Fibroblast of the conjunctiva (primary cell): ENCODE data around the gene LRP1.

ENCODE experiments used
- DNase-seq: peaks from one replicate; pipeline ENCODE4 v3.0.0-alpha.2; 2010; ENCODE audit warnings: low read depth

LRP1 gene

DNA sequence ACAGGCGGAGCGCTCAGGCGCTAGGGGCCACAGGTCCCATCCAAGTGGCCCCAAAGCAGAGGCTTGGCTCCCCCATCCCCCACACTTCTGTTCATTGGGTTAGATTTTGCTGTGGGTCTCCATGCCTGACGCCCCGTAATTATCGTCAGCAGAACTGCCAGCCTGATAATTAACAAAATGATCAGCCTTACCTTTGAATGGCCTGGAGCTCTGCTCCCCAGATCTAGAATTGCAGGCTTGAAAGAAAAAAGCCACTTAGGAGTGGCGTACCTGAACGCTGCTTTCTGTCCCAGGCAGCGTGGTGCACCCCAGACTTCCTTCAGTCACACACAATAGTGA, 47.8 kb downstream of the LRP1 start:
- DNase-seq, result no peak

DNA sequence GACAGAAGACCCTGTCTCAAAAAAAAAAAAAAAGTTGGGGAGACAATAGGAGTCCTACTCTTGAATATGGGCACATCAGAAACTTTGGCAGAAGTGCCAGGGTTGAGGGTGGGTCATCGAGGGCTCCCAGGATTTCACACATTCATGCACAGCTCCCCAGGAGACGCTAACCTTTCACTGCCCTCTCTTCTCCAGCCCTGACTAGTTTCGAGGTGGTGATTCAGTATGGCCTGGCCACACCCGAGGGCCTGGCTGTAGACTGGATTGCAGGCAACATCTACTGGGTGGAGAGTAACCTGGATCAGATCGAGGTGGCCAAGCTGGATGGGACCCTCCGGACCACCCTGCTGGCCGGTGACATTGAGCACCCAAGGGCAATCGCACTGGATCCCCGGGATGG, 48.6 kb downstream of the LRP1 start:
- DNase-seq, result no peak

DNA sequence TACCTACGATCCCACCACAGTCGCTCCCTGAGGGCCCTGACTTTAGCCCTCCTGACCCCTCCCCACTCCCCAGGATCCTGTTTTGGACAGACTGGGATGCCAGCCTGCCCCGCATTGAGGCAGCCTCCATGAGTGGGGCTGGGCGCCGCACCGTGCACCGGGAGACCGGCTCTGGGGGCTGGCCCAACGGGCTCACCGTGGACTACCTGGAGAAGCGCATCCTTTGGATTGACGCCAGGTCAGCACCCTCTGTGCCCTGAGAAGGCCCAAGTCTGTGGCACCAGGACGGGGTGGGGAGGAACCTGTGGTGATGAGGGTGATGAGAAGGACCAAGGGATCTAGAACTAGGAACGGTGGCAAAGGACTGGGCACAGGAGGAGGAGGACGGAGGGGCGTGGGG, 49.1 kb downstream of the LRP1 start:
- no peak for DNase-seq

DNA sequence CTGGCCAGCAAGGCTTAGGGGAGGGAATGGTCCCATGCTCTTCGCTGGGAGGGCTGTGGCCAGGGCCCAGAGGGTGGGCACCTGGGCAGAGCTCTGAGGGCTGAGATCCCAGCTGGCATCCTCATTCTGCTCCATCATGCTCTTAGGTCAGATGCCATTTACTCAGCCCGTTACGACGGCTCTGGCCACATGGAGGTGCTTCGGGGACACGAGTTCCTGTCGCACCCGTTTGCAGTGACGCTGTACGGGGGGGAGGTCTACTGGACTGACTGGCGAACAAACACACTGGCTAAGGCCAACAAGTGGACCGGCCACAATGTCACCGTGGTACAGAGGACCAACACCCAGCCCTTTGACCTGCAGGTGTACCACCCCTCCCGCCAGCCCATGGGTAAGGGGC, 49.9 kb downstream of the LRP1 start:
- no peak for DNase-seq

DNA sequence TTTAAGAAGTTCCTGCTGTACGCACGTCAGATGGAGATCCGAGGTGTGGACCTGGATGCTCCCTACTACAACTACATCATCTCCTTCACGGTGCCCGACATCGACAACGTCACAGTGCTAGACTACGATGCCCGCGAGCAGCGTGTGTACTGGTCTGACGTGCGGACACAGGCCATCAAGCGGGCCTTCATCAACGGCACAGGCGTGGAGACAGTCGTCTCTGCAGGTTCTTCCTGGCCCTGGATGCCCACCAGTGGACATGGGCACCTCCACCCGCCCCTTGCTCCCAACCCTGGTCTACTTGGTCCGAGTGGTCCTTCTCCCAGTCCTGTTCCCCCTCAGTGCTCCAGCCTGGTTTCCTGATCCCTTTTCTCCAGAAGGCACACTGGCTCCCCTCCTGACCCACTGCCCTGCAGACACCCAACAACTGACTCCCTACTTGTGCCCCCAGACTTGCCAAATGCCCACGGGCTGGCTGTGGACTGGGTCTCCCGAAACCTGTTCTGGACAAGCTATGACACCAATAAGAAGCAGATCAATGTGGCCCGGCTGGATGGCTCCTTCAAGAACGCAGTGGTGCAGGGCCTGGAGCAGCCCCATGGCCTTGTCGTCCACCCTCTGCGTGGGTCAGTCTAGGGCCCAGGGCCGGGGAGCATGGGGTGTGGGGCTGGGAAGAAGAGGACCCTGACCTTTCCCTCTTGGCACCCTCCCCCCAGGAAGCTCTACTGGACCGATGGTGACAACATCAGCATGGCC, 51.2 kb downstream of the LRP1 start:
- DNase-seq, result no peak

DNA sequence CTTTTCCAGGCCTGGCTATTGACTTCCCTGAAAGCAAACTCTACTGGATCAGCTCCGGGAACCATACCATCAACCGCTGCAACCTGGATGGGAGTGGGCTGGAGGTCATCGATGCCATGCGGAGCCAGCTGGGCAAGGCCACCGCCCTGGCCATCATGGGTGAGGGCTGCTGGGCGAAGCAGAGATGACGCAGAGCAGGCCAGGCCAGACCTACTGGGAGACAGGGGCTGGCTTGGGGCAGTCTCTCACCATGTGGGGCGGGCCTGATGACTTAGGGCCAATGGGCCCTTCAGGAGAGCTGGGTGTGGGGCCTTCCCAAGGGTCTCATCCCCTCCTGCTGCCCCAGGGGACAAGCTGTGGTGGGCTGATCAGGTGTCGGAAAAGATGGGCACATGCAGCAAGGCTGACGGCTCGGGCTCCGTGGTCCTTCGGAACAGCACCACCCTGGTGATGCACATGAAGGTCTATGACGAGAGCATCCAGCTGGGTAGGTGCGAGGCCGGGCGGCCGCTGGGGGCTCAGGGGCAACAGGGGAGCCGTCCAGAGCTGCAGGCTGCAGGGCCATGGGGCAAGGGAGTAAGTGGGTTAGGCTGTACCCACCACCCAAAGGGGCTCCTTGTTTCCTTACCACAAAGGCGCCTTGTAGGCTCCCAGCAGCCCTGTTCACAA, 52.2 kb downstream of the LRP1 start:
- no peak for DNase-seq

DNA sequence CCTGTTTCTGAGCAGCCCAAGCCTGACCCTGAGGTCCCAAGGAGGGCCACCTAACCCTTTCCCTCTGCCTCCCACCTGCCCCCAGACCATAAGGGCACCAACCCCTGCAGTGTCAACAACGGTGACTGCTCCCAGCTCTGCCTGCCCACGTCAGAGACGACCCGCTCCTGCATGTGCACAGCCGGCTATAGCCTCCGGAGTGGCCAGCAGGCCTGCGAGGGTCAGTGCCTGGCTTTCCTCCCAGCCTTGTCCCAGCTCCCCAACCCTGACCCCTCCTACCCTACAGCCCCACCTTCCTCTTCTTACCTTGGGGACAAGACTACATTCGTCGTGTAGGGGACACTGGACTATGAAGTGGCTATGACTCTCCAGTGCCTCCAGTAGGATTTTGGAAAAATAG, 52.8 kb downstream of the LRP1 start:
- DNase-seq, result no peak

DNA sequence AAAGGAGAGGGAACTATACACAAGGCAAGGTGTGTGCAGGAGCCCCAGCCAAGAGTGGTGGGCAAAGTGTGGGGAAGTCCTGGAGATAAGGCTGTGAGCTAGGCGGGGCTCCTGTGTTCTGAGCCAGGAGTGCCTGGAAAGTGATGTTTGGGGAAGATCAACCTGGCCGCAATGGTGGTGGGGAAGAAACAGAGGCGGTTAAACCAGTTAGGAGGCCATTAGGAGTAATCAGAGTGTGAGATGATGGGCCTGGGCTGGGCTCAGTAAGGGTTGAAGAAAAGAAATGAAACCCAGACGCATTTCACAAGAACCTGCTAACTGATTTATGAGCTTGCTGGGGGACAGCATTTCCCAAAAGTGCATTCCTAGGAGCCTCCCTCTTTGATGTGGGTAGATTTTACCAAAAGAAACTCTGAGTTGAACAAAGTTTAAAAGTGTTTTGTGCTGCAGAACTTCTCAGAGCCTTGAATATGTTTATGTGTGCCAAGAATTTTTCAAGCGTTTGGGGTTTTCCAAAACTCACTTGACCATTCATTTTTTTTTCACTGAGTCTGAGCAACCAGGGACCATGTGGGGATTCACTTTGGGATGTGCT, 53.4 kb downstream of the LRP1 start:
- DNase-seq, result no peak

DNA sequence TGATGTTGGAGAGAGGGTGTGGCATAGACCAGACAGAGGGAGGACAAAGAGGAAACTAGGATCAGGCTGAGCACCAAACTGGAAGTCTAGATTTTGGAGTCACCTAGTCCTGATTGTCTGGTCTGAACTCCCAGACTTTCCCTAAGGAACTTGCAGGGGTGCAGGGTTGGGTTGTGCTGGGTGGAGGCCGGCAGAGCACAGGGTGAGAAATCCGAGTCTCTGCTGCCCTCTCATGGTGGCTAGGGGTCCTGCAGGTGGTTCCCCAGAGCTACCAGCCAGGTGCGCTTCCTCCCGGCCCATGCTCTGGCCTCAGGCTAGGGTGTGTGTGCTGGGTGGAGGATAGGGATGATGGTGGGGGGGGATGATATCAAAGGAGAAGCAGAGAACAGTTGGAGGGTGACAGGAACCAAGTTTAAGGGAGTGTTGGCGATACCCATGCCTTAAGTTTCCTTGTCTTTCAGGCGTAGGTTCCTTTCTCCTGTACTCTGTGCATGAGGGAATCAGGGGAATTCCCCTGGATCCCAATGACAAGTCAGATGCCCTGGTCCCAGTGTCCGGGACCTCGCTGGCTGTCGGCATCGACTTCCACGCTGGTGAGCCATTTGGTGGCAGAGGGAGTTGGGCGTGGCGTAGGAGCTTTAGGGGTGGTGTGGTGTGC, 54.8 kb downstream of the LRP1 start:
- DNase-seq, result peak; percentile 43

DNA sequence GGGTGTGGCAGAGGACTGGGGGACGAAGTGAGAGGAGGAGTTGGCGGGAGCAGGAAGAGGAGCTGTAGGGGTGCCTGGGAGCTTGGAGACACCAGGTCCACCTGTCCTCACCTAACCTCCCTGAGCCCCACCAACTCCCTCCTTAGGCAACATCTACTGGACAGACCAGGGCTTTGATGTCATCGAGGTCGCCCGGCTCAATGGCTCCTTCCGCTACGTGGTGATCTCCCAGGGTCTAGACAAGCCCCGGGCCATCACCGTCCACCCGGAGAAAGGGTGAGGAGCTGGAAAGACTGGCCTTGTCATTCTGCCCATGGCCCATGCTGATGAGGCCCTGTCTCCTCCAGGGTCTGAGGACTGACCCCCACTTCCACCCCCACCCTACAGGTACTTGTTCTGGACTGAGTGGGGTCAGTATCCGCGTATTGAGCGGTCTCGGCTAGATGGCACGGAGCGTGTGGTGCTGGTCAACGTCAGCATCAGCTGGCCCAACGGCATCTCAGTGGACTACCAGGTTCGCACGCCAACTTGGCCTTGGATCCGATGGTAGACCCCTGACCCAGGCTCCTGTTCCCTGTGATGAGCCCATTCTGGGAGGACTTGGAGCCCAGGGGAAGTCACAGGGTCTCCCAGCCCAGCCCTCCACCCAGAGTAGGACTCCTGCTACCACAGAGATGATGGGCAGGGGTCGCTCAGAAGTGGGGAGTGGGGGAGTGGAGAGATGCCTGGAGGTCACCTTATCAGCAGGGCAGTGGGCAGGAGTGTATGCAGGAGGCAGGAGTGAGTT, 55.8 kb downstream of the LRP1 start:
- DNase-seq, result no peak

DNA sequence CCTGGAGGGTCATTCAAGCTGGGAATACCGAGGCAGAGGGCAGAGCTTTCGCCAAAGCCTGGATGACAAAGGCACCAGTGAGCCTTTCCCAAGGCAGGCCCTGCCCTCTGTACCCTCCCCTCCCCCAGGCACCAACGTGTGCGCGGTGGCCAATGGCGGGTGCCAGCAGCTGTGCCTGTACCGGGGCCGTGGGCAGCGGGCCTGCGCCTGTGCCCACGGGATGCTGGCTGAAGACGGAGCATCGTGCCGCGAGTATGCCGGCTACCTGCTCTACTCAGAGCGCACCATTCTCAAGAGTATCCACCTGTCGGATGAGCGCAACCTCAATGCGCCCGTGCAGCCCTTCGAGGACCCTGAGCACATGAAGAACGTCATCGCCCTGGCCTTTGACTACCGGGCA, 57.1 kb downstream of the LRP1 start:
- no peak for DNase-seq

DNA sequence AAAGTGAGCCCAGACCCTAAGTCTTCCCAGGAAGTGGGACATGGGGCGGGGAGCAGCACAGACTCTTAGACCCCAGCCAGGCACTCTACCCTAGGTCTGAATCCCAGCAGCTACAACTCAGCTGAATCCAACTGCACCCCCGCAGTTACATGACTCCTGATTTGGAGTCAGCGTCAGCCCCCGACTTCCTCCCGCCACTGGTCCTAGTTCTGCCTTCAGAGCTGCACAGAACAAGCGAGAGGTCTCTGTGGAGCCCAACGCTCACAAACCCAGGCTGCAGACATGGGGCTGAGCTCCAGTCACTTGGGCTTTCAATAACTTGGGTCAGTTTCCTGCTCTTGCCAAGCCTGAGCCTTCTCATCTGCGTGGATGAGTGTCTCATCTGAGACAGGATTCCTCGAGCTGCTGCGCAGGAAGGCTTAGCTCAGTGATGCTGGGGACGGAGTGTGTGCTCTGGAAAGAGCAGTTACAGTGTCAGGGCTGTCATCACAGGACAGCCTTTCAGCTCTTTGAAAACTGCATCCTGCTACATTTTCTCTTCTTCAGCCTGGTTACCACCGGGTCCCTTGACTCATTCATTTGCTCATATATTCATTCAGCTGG, 57.7 kb downstream of the LRP1 start:
- DNase-seq, result no peak

DNA sequence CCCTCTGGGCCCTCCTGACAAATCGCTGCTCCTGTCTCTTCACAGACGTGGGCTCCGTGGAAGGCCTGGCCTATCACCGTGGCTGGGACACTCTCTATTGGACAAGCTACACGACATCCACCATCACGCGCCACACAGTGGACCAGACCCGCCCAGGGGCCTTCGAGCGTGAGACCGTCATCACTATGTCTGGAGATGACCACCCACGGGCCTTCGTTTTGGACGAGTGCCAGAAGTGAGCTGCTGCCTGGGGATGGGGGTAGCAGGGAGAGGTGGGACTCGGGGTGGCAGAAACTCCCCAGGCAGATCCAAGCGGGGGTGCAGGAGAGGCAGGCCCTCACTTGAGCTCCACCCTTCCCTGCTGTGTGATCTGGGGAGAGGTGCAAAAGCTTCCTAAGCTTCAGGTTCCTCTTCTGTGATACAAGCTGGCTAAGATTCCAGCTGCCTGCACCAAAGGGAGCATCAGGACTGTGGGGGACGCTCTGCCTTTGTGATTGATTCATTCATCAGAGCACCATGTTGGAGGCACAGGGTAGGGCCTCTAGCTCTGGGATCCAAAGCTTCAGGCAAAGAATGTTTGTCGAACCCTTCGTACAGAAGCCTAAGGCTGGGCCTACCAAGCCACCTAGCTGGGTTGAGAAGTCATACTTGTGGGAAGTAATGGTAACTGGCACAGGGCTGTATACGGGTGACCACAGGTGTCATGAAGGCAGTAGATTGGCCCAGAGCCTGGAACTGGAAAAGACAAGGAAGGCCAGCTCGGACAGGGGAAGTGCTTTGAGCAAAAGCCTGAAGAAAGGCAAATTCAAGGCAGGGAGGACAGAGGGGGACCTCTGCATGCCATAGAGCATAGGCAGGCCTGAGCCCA, 59.2 kb downstream of the LRP1 start:
- no peak for DNase-seq

DNA sequence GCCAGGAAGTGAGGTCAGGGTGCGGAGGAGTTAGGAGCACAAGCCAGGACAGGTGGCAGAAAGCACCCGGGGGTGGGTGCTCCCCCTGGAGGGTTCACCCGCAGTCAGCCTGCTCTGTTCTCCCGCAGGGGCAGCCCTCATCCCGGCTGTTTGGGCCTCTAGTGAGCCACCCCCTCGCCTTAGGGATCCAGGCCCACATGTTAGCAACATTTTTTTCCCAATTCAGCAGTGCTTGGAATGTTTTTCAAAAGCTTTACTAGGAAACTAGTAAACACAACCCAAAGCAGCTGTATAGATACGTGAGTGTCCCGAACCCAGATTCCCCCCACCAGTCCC, 59.8 kb downstream of the LRP1 start:
- no peak for DNase-seq

DNA sequence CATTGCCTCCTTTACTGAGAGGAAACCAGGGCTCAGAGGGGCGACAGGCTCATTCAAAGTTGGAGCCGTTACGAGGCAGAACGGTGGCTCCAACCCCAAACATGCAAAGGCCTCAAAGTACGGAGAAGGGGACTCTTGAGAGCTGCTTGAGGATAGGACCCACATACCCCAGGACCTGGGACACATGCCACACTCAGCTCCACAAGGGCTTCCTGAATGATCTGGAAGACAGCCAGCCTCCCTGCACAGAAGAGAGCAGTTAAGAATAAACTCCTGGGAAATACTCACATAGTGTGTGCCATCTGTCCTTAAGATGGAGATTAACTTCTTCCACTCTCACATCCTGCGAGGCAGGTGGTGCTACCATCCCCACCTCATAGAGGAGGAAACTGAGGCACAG, 61.8 kb downstream of the LRP1 start:
- DNase-seq, result no peak

DNA sequence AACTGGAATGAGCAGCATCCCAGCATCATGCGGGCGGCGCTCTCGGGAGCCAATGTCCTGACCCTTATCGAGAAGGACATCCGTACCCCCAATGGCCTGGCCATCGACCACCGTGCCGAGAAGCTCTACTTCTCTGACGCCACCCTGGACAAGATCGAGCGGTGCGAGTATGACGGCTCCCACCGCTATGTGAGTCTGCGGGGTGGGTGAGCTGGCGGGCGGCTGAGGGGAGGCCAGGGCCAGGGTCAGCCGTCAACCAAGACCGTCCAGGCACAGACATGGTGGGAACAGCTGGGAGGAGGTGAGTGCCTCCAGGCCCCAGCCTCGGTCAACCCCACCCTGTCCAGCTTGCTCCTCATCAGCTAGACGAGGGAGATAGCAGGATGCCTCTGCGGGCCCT, 62.5 kb downstream of the LRP1 start:
- no peak for DNase-seq

DNA sequence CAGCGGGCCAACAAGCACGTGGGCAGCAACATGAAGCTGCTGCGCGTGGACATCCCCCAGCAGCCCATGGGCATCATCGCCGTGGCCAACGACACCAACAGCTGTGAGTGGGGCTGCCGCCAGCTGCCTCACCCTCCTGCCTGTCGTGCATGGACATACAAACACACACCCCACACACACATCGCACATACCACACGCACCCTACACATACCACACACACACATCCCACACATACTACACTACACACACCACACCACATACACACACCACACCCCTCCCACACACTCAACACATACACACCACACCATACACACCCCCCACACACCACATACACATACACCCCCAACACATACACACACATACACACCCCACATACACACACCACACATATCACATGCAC, 63.1 kb downstream of the LRP1 start:
- no peak for DNase-seq

DNA sequence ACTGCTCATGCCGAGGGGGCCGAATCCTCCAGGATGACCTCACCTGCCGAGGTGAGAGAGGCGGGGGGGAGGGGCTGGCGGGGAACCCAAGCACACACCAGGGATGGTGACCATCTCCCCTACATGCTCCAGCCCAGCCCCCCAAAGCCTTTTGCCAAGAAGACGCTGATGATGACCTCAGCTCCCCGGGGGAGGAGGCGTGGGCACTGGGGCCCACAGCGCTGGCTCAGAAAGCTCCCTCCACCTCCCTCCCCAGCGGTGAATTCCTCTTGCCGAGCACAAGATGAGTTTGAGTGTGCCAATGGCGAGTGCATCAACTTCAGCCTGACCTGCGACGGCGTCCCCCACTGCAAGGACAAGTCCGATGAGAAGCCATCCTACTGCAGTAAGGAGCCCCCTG, 64.6 kb downstream of the LRP1 start:
- DNase-seq, result no peak

DNA sequence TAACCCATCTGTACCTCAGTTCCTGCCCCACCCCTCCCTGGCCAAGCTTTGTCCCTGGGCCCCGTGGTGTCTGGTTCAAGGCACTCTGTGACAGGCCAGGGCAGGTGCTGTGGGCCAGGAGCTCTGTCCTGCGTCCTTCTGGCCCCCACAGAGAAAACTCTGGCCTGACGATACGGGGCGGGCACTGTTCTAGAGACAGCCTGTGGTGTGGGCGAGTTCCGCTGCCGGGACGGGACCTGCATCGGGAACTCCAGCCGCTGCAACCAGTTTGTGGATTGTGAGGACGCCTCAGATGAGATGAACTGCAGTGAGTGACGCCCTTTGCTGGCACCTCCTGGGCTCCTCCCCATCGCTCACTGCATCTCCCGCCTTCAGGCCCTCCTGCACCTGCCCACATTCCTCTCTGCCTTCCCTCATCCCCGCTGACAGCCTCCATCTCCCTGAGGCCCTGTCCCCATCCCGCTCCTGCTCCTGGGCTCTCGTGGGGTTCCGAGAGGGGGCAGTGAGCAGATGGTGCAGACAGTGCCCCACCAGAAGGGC, 65.5 kb downstream of the LRP1 start:
- no peak for DNase-seq

DNA sequence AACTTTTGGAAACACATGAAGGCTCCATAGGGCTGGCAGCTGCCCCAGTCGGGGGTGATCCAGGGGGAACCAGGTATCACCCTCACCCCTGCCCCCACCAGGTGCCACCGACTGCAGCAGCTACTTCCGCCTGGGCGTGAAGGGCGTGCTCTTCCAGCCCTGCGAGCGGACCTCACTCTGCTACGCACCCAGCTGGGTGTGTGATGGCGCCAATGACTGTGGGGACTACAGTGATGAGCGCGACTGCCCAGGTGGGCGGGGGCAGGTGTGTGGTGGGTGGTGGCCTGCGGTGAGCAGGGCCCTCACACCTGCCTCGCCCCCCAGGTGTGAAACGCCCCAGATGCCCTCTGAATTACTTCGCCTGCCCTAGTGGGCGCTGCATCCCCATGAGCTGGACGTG, 66.0 kb downstream of the LRP1 start:
- no peak for DNase-seq

DNA sequence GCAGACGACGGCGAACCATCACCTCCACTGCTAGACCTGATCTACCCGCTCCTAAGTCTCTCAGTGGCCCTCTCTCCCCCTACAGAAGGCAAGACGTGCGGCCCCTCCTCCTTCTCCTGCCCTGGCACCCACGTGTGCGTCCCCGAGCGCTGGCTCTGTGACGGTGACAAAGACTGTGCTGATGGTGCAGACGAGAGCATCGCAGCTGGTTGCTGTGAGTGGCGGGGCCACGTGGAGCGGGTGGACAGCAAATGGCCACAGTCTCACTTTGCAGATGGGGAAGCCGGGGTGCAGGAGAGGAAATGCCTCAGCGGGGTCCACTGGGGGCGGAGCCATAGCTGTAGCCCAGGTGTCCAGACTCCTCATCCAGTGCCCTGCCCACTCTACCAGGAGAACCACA, 66.9 kb downstream of the LRP1 start:
- DNase-seq, result no peak
